GM12891 (cell line): Measurements from ENCODE around the gene RELL2.
A peak's percentile ranks its signal among the peaks of the same experiment; 100 is the strongest.
"Not testable (repeated sequence)": the region's sequence is repeated elsewhere in the genome, so short reads cannot be mapped to it uniquely, and the experiment has no call there.

Source experiments
- DNase-seq: peaks from one replicate; pipeline ENCODE4 v3.0.0; 2011; ENCODE audit warnings: low spot score; ENCODE audit not compliant: insufficient read length
- FAIRE-seq: peaks from 2 replicates; lab custom pipeline; 2011; peaks lifted over from hg19 to GRCh38; lab: Jason Lieb, UNC
- PAX5 ChIP-seq: IDR thresholded peaks from 2 replicates; pipeline ENCODE4 v1.6.1; 2011; ENCODE audit warnings: low read length, moderate library complexity, mild to moderate bottlenecking; ENCODE audit not compliant: insufficient read depth, severe bottlenecking
- POLR2A ChIP-seq: IDR thresholded peaks from 2 replicates; pipeline ENCODE4 v1.6.1; 2011; ENCODE audit warnings: low read depth, low read length, control low read depth
- POLR2AphosphoS5 ChIP-seq: IDR thresholded peaks from 2 replicates; pipeline ENCODE4 v1.6.1; 2011; ENCODE audit warnings: low read depth, low read length, control low read depth
- POU2F2 ChIP-seq: IDR thresholded peaks from 2 replicates; pipeline ENCODE4 v1.6.1; 2011; ENCODE audit warnings: low read depth, mild to moderate bottlenecking, control low read depth, low read length, moderate library complexity
- SPI1 ChIP-seq: IDR thresholded peaks from 2 replicates; pipeline ENCODE4 v1.6.1; 2011; ENCODE audit warnings: low read depth, low read length, control low read depth
- TAF1 ChIP-seq: IDR thresholded peaks from 2 replicates; pipeline ENCODE4 v1.6.1; 2011; ENCODE audit warnings: low read depth, low read length, control low read depth

Gene RELL2

DNA sequence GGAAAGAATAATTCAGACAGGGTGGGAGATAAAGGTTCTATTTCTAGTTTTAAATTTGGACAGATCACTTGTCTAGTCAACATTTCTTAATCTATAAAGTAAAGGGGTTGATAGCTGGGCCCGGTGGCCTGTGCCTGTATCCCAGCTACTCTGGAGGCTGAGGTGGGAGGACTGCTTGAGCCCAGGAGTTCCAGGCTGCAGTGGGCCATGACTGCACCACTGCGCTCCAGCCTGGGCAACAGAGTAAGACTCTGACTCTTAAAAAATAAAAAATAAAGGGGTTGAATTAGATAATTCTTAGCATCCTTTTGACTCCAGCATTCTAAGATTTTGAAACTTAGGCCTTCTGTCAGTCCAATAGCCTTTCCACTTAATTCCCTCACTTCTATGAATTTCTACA, 28.8 kb upstream of the RELL2 start:
- FAIRE-seq (no peak), DNase-seq (no peak)
- no peak for TF ChIP-seq POLR2A
- TF ChIP-seq POU2F2 = no peak
- TF ChIP-seq PAX5 = no peak
- no peak for TF ChIP-seq POLR2AphosphoS5
- no peak for TF ChIP-seq SPI1
- TF ChIP-seq TAF1 = no peak

DNA sequence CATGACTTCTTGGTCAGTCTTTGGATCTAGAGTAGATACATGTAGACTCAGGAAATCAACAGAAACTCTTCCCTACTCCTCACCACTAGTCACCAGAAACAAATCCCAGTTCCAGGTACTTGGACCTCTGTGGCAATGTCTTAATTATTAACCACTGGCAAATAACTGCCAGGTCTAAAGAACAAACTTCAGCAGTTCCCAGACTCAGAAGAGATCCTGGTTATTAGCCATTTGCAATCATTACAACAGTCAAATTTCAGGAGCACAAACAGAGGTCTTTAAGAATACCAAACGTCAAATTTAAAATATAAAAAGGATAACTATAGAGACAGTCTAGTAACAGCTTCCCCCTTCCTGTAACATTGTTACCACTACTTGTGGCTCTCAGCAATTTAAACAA, 28.2 kb upstream of the RELL2 start:
- DNase-seq = no peak
- no peak for FAIRE-seq
- TF ChIP-seq POLR2AphosphoS5 = no peak
- TF ChIP-seq SPI1 = no peak
- no peak for TF ChIP-seq POLR2A
- TF ChIP-seq TAF1 = no peak
- TF ChIP-seq PAX5 = no peak
- no peak for TF ChIP-seq POU2F2

DNA sequence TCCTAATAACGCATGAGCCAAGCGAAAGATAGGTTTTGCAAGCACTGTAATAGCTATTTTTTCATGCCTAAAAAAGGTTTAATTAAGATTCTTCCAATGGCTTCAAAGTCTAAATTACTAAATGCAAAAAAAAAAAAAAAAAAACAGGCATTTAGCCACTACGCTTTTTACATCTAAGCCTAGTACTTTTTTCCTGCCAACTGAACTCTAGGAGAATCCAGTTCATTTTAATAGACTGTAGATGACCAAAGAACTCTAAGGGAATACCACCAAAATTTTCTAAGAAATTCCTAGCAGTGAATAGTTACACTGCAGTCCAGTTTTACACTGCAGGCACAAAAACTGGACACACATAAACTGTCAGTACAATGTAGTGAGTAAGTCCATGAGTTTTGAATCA, 27.8 kb upstream of the RELL2 start:
- no peak for DNase-seq
- TF ChIP-seq POLR2A = no peak
- no peak for TF ChIP-seq POU2F2
- no peak for TF ChIP-seq PAX5
- no peak for TF ChIP-seq POLR2AphosphoS5
- TF ChIP-seq SPI1 = no peak
- no peak for TF ChIP-seq TAF1
- FAIRE-seq = no peak

DNA sequence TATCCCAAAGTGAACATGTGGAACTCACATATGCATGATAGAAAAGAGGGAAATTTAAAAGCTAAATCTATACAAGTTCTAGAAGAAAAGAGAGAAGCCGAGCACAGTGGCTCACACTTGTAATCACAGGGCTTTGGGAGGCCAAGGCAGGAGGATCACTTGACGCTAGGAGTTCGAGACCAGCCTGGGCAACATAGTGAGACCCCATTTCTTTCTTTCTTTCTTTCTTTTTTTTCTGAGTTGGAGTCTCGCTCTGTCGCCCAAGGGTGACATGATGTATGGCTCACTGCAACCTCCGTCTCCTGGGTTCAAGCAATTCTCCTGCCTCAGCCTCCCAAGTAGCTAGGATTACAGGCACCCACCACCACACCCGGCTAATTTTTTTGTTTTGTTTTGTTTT, 26.9 kb upstream of the RELL2 start:
- not testable (repeated sequence) for DNase-seq, FAIRE-seq

DNA sequence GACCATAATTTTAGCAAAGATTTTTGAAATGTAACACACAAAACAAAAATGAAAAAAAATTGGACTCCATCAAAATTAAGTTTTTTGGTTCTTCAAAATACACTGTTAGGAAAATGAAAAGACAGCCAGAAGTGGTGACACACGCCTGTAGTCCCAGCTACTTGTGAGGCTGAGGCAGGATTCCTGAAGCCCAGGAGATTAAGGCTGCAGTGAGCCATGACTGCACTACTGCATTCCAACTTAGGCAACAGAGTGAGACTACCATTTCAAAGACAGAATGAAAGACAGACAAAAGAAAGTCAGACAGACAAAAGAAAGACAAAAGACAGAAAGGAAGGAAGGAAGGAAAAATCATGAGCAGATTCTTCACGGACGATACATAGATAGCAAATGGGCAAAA, 25.5 kb upstream of the RELL2 start:
- FAIRE-seq (no peak), DNase-seq (no peak)
- no peak for TF ChIP-seq TAF1
- no peak for TF ChIP-seq PAX5
- no peak for TF ChIP-seq SPI1
- TF ChIP-seq POU2F2 = no peak
- no peak for TF ChIP-seq POLR2A
- TF ChIP-seq POLR2AphosphoS5 = no peak

DNA sequence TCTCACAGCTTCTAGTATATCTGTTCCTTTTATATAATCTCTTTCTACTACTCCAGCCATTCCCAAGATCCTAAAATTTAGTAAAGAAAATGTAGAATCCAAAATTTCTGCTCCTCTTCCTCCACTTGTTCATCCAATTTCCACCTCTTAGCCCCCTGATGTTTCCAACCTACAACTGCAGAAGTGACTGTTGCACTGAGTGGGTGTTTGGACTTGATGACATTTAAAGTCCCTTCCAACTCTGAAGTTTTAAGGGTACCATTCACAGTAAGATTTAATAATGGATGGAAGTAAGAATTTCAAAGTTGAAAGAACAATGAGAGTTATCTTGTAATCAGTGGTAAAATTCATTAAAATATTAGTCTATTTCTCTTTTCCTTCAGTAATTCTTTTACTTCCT, 23.5 kb upstream of the RELL2 start:
- no peak for DNase-seq
- TF ChIP-seq SPI1 (no peak), PAX5 (no peak), TAF1 (no peak), POU2F2 (no peak), POLR2AphosphoS5 (no peak), POLR2A (no peak)
- FAIRE-seq = no peak

DNA sequence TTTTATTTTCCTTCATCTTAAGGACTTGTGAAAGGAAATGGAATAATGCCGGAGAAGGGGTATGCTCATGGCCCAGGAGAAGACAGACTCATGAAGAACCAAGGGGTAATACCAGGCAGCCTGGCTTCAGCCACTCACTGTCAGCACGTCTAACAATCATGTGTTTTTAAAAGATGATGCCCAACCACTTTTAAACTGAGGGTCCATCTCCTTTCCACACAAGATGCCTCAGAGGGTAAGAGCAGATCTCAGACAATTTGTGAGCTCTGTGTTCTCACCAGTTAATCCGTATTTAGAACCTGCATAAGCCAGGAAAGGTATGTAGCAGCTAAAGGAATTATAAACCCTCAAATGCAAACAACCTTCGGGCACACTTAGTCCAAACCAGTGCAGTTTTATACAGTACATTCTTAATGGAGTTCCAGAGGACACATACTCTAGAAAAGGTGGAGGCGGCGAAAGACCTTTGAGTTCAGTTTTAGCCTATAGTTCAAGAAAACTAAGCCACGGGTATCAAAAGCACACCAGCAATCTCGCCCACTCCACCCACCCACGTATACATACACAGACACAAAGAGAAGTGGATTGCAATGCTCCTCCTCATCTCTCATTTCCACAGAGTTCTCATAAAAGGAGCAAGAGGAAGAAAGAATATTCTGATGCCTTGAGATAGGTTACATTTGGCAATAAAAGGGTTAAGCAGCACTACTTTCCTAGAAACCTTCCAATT, 20.6 kb upstream of the RELL2 start:
- FAIRE-seq (peak; percentile 82), DNase-seq (no peak)
- TF ChIP-seq POU2F2 (no peak), POLR2AphosphoS5 (no peak), POLR2A (no peak), TAF1 (no peak)

DNA sequence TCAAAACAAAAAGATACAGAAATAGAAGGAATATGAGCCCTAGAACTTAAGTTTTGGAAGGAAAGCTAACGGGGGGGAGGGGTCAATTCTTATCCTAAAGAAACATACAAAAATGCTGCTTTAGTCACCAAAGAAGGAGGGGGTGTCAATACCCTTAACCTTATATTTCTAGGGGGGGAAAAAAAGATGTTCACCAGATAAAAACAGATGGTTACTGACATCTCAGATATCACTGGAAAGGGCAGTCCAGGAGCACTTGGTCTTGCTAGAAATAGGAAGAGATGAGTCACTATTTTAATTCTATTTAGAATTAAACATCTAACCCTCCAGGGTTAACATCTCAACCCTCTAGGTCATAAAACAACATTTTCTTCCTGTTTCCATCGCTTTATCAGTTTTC, 19.7 kb upstream of the RELL2 start:
- no peak for DNase-seq
- TF ChIP-seq SPI1 (no peak), PAX5 (no peak), TAF1 (no peak), POLR2A (no peak), POU2F2 (no peak), POLR2AphosphoS5 (no peak)
- FAIRE-seq = no peak

DNA sequence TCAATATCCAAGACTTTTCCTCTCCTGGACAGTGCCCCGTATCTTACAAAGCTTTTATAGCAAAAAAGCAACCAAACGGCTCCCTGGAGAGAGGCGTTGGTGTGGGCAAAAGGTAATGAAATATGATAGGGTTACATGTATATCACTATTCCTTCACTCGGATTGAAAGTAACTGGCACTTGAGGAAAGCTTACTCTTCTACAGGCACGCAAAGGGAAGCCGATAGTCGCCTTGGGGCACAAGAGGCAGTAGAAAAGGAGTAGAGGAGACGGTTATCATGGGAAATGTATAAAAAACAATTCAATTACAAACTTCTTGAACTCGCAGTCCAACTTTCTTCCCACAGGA, 19.1 kb upstream of the RELL2 start:
- DNase-seq = no peak
- no peak for TF ChIP-seq POLR2AphosphoS5
- no peak for TF ChIP-seq TAF1
- TF ChIP-seq PAX5 = no peak
- no peak for TF ChIP-seq SPI1
- no peak for TF ChIP-seq POLR2A
- TF ChIP-seq POU2F2 = no peak
- no peak for FAIRE-seq

DNA sequence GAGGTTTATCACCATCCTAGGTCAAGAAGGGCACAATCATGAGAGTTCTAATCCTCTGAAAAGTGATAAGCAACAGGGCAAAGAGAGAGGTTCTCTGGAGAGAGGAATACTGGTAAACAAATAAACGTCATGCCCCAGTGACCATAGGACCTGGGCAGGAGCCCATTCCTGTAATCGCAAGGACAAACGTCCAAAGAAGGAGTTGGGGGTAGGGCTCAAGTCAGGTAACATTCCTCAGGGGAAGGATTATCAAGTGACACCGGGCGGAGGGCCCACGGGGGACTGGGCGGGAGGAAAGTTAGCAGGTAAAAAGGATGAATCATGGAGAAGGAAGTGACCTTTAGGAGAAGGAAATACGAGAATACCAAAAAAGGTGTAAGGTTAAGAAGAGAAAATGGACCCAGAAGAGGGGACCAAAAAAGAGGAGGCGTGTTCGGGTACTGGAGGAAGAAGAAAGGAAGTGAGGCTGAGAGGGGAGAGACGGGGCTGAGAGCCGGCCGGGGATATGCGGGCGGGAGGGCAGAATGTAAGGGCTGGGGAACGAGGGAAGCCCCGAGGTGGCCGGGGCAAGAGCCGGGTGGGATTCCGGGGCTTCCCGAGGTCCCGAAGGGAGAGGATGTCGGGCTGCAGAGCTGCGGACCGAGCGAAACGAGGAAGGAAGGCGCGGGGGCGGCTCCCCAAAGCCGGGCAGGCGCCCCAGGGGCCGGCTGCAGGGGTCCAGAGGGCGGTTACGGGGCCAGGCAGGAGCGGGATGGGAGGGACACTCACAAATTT, 18.6 kb upstream of the RELL2 start:
- TF ChIP-seq SPI1 (peak; percentile 59), TAF1 (no peak), POLR2AphosphoS5 (no peak)
- no peak for DNase-seq
- FAIRE-seq = peak; percentile 84
